Uterus (tissue), 2 donors: ENCODE results near the gene SLC35A2.

Experiments
- POLR2A ChIP-seq, 2 donors: fragments of 450-650 bp; IDR thresholded peaks; one replicate each; pipeline ENCODE4 v1.6.1; 2016; ENCODE audit warnings: antibody characterized with exemption in 2 of 2, mild to moderate bottlenecking in 1 of 2, moderate library complexity in 1 of 2
- TF ChIP-seq, protein P1 (sequence below), 4 experiments: fragments of 200-600 bp in 2 of 4; fragments of 450-650 bp in 2 of 4; sonication (generic) in 2 of 4; IDR thresholded peaks; one replicate each; pipeline ENCODE4 v1.5.1; 2016 to 2019; ENCODE audit warnings: antibody characterized with exemption in 4 of 4, mild to moderate bottlenecking in 2 of 4, moderate library complexity in 1 of 4

DNA sequence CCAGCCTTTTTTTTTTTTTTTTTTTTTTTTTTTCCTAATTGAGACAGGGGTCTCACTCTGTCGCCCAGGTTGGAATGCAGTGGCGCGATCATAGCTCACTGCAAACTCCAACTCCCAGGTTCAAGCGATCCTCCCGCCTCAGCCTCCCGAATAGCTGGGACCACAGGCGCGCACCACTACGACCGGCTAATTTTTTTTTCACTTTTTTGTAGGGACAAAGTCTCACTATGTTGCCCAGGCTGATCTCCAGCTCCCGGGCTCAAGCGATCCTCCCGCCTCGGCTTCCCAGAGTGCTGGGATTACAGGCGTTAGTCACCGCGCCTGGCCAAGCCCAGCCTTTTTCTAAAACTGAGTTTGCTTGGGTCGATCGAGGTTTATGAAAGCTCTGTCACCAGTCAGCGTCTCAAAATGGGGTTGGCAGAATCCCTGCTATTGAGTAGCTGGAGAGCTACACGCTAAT is 47.2 kb upstream of the SLC35A2 start:
- TF ChIP-seq, protein P1, sequence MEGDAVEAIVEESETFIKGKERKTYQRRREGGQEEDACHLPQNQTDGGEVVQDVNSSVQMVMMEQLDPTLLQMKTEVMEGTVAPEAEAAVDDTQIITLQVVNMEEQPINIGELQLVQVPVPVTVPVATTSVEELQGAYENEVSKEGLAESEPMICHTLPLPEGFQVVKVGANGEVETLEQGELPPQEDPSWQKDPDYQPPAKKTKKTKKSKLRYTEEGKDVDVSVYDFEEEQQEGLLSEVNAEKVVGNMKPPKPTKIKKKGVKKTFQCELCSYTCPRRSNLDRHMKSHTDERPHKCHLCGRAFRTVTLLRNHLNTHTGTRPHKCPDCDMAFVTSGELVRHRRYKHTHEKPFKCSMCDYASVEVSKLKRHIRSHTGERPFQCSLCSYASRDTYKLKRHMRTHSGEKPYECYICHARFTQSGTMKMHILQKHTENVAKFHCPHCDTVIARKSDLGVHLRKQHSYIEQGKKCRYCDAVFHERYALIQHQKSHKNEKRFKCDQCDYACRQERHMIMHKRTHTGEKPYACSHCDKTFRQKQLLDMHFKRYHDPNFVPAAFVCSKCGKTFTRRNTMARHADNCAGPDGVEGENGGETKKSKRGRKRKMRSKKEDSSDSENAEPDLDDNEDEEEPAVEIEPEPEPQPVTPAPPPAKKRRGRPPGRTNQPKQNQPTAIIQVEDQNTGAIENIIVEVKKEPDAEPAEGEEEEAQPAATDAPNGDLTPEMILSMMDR (IDR thresholded peaks at IDR 0.05): no peak
- TF ChIP-seq POLR2A (IDR thresholded peaks at IDR 0.05): no peak
